Tibial nerve (tissue), 4 donors: ENCODE data around the gene PROM1. TPM values are rescaled to one million over a fixed set of nuclear protein-coding genes. Genes with fewer than 3 reads are reported as not detected.

Source experiments
- DNase-seq, 2 donors: peaks; one replicate each; pipeline ENCODE4 v3.0.0-alpha.2; 2019; ENCODE audit warnings: low spot score in 2 of 2
- H3K27ac ChIP-seq, 4 donors: fragments of 200-600 bp; sonication (generic) in 3 of 4; one replicate each; pipeline ENCODE4 v1.5.1; 2017 to 2019; ENCODE audit warnings: mild to moderate bottlenecking in 1 of 4
- H3K27me3 ChIP-seq, 2 donors: fragments of 200-600 bp; sonication (generic) in 1 of 2; one replicate each; pipeline versions ENCODE4 v1.5.1 to v1.6.0; 2017 to 2019
- H3K36me3 ChIP-seq, 3 donors: fragments of 200-600 bp; sonication (generic); one replicate each; pipeline ENCODE4 v1.5.1; 2018 to 2019
- H3K4me1 ChIP-seq, 4 donors: fragments of 200-600 bp; sonication (generic) in 3 of 4; one replicate each; pipeline ENCODE4 v1.5.1; 2017 to 2019
- H3K4me3 ChIP-seq, 4 donors: fragments of 200-600 bp; sonication (generic) in 3 of 4; one replicate each; pipeline ENCODE4 v1.5.1; 2017 to 2019; ENCODE audit warnings: mild to moderate bottlenecking in 1 of 4, moderate library complexity in 1 of 4
- H3K9me3 ChIP-seq, 4 donors: fragments of 200-600 bp; sonication (generic) in 3 of 4; one replicate each; pipeline ENCODE4 v1.5.1; 2017 to 2019
- EP300 ChIP-seq, 2 donors: sonication (generic); formaldehyde crosslinking; IDR thresholded peaks; one replicate each; pipeline ENCODE4 v1.6.1; 2017; ENCODE audit warnings: antibody characterized with exemption in 2 of 2, mild to moderate bottlenecking in 1 of 2
- POLR2A ChIP-seq, 2 donors: fragments of 450-650 bp; IDR thresholded peaks; one replicate each; pipeline ENCODE4 v1.6.1; 2017; ENCODE audit warnings: antibody characterized with exemption in 2 of 2, mild to moderate bottlenecking in 2 of 2, moderate library complexity in 2 of 2
- WGBS, 2 donors: methylation state at CpG; one replicate each; pipeline ENCODE4 v1.1.5; 2018; 5-methylcytosine and 5-hydroxymethylcytosine counted together
- total RNA-seq, 4 donors: library from RNA; depleted of rRNA; stranded (reverse); fragments of >200 nt; gene quantifications; one replicate each; pipeline ENCODE4 v1.1.0, GENCODE V29; 2016
- TF ChIP-seq, protein P1 (sequence below), 5 experiments: fragments of 200-600 bp in 3 of 5; fragments of 450-650 bp in 2 of 5; sonication (generic) in 3 of 5; IDR thresholded peaks; one replicate each; pipeline ENCODE4 v1.5.1; 2016 to 2019; ENCODE audit warnings: antibody characterized with exemption in 5 of 5, mild to moderate bottlenecking in 3 of 5, moderate library complexity in 2 of 5

Gene PROM1
- total RNA-seq, 4 donors from 2014 or later = not detected

DNA sequence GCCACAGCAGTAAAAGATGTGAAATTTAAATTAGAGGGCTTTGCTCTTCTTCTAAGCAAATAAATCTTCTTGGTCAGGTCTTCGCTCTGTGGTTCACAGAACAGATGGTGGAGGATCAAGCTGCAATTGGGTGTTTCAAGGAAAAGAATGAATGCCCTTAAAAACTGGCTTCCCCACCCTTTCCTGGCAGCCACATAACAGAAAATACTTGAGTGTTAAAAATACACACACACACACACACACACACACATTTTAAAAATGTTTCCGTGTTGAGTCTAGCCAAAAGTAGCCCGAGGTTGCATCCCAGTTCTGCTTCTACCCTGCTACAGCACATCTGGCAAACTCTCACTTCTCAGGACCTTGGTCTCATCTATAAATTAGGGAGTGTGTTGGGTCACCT lies 64.2 kb downstream of the PROM1 start:
- no peaks in the 10 kb centered on the region for H3K9me3 ChIP-seq
- H3K4me1 ChIP-seq = peaks cover 0 to 14% (median 0%) of the 10 kb centered on the region in 4 donors
- TF ChIP-seq EP300 (IDR thresholded peaks at IDR 0.05) (no peak), POLR2A (IDR thresholded peaks at IDR 0.05) (no peak)
- TF ChIP-seq, protein P1, sequence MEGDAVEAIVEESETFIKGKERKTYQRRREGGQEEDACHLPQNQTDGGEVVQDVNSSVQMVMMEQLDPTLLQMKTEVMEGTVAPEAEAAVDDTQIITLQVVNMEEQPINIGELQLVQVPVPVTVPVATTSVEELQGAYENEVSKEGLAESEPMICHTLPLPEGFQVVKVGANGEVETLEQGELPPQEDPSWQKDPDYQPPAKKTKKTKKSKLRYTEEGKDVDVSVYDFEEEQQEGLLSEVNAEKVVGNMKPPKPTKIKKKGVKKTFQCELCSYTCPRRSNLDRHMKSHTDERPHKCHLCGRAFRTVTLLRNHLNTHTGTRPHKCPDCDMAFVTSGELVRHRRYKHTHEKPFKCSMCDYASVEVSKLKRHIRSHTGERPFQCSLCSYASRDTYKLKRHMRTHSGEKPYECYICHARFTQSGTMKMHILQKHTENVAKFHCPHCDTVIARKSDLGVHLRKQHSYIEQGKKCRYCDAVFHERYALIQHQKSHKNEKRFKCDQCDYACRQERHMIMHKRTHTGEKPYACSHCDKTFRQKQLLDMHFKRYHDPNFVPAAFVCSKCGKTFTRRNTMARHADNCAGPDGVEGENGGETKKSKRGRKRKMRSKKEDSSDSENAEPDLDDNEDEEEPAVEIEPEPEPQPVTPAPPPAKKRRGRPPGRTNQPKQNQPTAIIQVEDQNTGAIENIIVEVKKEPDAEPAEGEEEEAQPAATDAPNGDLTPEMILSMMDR (IDR thresholded peaks at IDR 0.05) = no peak
- H3K4me3 ChIP-seq = no peak overlapping the region
- H3K27ac ChIP-seq = no peak overlapping the region
- DNase-seq = no peak
- no peaks in the 10 kb centered on the region for H3K27me3 ChIP-seq
- H3K36me3 ChIP-seq = no peaks in the 10 kb centered on the region
- 32 to 36% methylated on average over 3 of the region's 3 CpGs for WGBS, 2 donors

DNA sequence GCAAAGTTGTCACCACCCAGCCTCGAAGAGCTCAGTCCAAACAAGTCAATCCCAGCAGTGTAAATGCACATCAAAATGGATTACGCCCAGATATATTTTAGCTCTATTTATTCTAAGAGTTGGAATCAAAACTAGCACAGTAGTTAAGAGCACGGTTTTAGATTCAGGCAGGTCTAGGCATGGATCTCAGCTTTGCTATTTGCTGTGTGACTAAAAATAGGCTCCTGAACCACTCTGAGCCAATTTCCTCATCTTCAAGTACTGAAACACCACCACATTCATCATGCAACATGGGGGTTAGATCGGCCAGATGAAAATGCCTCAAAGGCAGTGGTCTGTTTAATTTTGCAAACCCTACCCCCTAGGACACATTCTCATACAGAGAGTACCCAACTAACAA lies 65.0 kb downstream of the PROM1 start:
- no peak for TF ChIP-seq EP300 (IDR thresholded peaks at IDR 0.05)
- TF ChIP-seq POLR2A (IDR thresholded peaks at IDR 0.05) = no peak
- TF ChIP-seq, protein P1 (IDR thresholded peaks at IDR 0.05) = no peak
- Histone ChIP-seq H3K9me3 (no peaks in the 10 kb centered on the region), H3K27ac (no peak overlapping the region), H3K4me1 (peaks cover 0 to 14% (median 0%) of the 10 kb centered on the region in 4 donors), H3K4me3 (no peak overlapping the region), H3K27me3 (no peaks in the 10 kb centered on the region), H3K36me3 (no peaks in the 10 kb centered on the region)
- DNase-seq = no peak
- 91 to 93% methylated on average over 4 of the region's 4 CpGs for WGBS, 2 donors

DNA sequence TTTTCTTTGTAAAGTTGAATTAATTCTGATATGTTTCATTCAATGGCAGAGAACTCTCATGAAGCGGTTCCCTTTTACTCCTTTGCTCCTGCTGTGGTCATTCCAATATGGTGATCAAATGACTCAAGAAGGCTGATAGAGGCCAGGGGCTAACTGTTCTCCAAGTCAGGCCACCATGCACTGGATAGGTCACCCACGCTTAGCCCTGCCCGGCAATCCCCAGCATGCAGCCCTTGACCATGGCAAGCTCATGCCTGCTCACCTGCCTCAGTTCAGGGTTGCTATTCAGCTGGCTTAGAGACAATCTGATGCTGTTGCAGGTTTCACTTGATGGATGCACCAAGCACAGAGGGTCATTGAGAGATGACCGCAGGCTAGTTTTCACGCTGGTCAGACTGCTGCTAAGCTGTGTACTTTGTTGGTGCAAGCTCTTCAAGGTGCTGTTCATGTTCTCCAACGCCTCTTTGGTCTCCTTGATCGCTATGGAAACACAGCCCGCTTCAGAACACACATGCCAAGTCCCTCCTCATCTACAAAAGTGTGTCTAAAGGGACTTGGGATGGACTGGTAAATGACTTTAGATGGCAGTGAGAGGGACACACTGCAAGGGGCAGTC lies 65.7 kb downstream of the PROM1 start:
- no peaks in the 10 kb centered on the region for H3K36me3 ChIP-seq
- H3K4me1 ChIP-seq = peaks cover 0 to 14% (median 0%) of the 10 kb centered on the region in 4 donors
- TF ChIP-seq, protein P1 (IDR thresholded peaks at IDR 0.05) = no peak
- TF ChIP-seq POLR2A (IDR thresholded peaks at IDR 0.05) (no peak), EP300 (IDR thresholded peaks at IDR 0.05) (no peak)
- H3K27me3 ChIP-seq = no peaks in the 10 kb centered on the region
- H3K4me3 ChIP-seq = no peak overlapping the region
- no peak for DNase-seq
- 94% methylated on average over 8 of the region's 8 CpGs for WGBS, 2 donors
- H3K9me3 ChIP-seq = no peaks in the 10 kb centered on the region
- H3K27ac ChIP-seq = no peak overlapping the region

DNA sequence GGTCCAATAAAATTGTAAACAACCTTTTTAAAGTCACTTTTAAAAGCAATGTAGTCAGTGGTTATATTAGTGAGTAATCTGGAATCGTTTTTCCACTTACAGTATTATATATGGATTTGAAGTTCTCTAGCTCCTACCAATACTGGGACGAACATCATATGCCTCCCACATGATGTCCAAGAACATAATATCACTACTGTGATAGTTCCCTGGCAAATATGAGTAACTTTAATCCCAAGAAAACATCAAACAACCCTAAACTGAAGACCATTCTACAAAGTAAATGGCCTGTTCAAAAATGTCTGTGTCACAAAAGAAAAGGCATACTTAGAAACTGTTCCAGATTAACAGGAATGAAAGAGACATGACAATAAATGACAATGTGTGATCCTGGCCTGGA lies 67.3 kb downstream of the PROM1 start:
- H3K27ac ChIP-seq = no peak overlapping the region
- H3K36me3 ChIP-seq = no peaks in the 10 kb centered on the region
- no peaks in the 10 kb centered on the region for H3K27me3 ChIP-seq
- H3K4me3 ChIP-seq = no peak overlapping the region
- DNase-seq = no peak
- TF ChIP-seq, protein P1 (IDR thresholded peaks at IDR 0.05) = no peak
- TF ChIP-seq EP300 (IDR thresholded peaks at IDR 0.05) (no peak), POLR2A (IDR thresholded peaks at IDR 0.05) (no peak)
- H3K9me3 ChIP-seq = no peaks in the 10 kb centered on the region
- H3K4me1 ChIP-seq = peaks cover 0 to 14% (median 0%) of the 10 kb centered on the region in 4 donors
- 35 to 67% methylated on average over 2 of the region's 2 CpGs for WGBS, 2 donors

DNA sequence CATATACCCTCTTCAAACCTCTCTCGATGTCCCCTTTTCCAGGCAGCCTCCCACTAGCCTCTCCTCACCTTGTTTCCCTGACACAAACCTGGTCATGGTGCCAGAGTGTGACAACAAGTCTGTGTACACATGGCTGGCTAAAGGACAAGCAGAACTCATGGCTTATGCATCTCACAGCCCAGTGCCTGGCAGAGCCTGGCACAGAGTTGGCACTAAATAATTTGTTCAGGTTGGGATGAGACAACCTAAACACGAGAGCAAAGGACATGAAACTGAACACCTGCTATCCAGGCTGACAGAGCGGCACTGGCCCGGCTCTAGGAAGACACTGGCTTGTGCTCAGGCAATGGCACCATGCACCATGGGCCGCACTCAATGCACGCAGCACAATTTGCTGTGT lies 72.7 kb downstream of the PROM1 start:
- no peak overlapping the region for H3K4me3 ChIP-seq
- no peak for DNase-seq
- H3K36me3 ChIP-seq = no peaks in the 10 kb centered on the region
- no peaks in the 10 kb centered on the region for H3K27me3 ChIP-seq
- 88 to 93% methylated on average over 6 of the region's 6 CpGs for WGBS, 2 donors
- no peaks in the 10 kb centered on the region for H3K9me3 ChIP-seq
- TF ChIP-seq POLR2A (IDR thresholded peaks at IDR 0.05) = no peak
- TF ChIP-seq, protein P1 (IDR thresholded peaks at IDR 0.05) = no peak
- TF ChIP-seq EP300 (IDR thresholded peaks at IDR 0.05) = no peak
- no peaks in the 10 kb centered on the region for H3K4me1 ChIP-seq
- H3K27ac ChIP-seq = no peak overlapping the region
